ENCODE results near the gene KCTD17.

GRCh38 chr22:37056246-37056645 is 4.7 kb downstream of the KCTD17 start:
- TF ChIP-seq CTCF (IDR thresholded peaks at IDR 0.05) (no peak), POLR2A (IDR thresholded peaks at IDR 0.05) (no peak)
